GM19099 (cell line): Measurements from ENCODE around the gene ASCL3.

Experiments
- POLR2A ChIP-seq: IDR thresholded peaks from 3 replicates; pipeline ENCODE4 v1.6.1; 2011; ENCODE audit warnings: low read depth; ENCODE audit not compliant: insufficient read length; ENCODE audit errors: extremely low read depth

ASCL3 gene

DNA sequence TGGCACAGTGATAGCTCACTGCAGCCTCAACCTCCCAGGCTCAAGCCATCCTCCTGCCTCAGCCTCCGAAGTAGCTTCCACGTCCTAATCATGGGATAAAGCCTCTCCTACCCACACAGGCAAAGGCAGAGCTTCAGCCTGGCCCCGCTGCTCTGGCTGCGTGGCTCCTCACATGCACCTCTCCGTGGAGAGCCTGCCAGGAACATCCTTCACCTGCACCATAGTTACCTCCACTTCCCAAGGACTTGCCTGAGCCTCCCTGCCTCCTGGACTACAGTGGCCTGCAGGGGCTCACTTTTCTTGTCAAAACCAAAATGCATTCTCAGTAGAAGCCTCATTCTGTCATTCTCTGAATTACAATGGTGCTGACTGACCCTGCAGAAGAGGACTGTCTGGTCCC lies 16.6 kb downstream of the ASCL3 start:
- no peak for TF ChIP-seq POLR2A

DNA sequence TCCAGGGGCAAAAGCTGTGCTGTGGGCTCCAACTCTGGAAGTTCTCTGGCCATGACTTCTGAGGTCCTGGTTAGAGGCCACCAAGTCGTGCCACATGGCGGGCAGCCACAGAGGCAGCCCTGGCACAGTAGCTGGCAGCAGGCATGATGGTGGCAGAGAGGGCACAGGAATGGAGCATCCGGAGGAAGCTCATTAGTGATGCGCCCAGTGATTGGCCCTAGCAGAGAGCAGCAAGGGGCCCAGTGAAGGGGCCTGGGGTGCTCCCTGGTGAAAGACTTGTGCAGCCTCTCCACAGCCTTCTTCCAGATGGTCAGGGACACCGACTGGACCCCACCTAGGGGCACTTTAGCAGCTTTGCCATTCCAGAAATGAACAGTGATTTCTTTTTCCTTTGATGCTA lies 17.1 kb downstream of the ASCL3 start:
- no peak for TF ChIP-seq POLR2A

DNA sequence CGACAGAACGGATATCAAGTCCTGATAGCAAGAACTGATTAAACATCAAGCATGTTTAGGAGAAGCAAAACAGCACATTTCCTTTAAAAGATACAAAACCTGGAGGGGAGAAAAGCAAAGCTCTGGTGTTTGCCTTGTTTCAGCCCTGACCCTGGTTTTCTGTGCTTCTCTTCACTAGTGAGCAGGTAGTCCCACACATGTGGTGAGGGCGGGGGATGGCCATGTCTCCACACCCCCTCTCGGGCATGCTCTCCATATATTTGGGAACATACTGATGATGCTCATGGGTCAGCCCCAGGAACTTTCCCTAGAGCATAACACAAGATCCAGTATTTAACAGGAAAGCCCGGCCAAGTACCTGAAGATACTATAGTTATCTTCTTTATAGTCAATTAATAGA lies 20.1 kb downstream of the ASCL3 start:
- no peak for TF ChIP-seq POLR2A

DNA sequence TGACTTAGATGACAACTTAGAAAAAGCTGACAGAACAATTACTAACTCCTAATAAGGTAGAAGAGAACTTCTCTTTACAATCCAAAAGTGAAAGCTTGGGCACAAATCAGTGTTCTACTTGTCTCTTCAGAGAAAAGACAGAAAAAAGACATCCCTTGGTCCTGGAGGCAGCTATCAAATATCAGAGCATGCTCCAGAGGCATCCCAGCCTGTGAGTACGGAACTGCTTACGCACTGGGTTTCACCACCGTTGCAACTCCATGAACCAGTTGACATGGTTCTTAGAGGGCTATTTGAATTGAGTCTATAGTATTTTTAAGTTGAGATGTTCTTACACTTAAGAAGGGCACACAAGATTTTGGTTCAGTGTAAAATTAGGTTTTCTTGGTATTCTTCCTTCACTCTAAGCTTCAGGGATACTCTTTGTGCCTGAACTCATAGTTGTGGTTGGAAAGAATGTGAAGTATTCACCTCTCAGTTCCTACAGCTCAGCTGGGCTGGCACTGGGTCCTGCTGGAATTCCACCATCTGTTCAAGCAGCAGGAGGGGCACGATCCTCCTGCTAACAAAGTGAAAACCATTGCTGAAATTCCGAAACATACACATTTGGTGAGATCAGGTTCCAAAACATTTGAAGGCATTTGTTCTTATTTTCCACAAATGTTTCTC lies 25.5 kb downstream of the ASCL3 start:
- no peak for TF ChIP-seq POLR2A

DNA sequence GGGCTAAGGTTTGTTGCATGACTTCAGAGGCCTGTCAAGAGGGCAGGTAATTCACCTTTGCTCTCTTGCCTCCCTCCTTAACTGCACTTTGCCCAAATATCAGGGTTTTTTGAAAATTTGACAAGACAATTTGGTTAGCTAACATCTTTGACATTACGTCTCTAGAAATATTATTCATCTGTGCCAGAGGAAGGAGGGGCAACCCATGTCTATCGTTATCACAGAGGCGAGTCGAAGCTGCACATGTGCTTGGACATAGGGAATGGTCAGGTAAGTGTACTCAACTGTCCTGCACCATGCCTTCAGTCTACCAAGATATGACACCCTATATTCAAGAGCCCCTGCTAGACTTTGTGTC lies 28.2 kb downstream of the ASCL3 start:
- no peak for TF ChIP-seq POLR2A

DNA sequence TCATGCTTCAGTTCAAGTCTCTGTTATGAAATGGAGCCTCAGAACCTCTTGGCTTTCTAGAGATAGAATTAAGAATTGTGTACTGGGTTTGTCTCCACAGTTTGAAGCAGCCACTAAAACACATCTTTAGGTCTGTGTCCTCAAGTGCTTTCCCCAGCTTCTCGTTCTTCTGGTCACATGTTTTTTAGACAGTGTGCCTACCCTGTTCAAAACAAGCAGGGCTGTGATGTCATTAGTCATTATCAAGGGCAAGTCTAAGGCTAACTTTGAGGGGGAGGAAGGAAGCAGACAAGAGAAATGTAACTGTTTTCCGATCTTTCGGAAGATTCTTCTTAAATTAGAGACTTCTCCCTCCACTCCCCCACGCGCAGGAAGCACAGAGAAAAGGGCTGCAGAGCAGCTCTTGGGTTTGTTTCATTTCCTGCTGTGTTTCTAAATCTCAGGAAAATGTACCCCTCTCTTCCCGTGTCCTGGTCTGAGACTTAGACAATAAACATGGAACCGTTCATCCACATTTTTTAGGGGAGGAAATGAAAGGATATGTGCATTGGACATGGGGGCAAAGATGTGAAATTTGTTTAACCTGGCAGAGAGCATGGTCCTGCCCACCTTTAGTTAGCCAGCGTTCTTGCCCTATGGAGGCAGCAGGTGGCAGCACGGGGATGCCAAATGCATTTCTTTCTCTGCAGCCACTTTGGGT lies 28.7 kb downstream of the ASCL3 start:
- TF ChIP-seq POLR2A = no peak

DNA sequence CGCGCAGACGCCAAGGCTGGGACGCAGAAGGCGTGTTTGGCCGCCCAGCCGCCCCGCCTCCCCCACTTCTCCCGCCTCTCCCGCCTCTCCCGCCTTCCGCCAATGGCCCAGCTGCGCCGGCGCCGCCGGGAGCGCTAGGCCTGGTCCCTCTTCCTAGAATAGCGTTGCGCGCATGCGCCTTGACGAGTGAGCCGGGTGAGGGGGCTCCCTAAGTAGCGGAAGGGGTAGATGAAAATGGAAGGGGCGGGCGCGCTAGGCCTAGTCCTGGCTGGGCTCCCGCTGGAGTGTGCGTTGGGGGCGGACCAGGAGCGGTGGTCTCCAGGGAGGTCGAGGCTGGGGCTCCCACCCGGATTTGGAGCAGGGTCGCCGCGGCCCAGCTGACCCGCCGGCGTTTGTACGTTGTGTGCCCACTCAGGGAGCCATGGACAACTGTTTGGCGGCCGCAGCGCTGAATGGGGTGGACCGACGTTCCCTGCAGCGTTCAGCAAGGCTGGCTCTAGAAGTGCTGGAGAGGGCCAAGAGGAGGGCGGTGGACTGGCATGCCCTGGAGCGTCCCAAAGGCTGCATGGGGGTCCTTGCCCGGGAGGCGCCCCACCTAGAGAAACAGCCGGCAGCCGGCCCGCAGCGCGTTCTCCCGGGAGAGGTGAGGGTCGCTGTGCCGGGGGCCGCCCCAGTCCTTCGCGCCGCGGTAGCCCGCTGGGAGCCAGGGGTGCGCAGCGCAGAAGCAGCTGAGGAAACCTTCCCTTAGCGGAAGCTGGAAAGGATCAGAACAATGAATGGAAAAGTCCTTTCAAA lies 31.6 kb downstream of the ASCL3 start, which contains the start of gene AKIP1:
Gene AKIP1, plus strand, starts transcription at position 161 of the 795 bp plus-strand sequence. Its CDS starts 261 bp downstream, at position 422.
- TF ChIP-seq POLR2A = peak; percentile 78

DNA sequence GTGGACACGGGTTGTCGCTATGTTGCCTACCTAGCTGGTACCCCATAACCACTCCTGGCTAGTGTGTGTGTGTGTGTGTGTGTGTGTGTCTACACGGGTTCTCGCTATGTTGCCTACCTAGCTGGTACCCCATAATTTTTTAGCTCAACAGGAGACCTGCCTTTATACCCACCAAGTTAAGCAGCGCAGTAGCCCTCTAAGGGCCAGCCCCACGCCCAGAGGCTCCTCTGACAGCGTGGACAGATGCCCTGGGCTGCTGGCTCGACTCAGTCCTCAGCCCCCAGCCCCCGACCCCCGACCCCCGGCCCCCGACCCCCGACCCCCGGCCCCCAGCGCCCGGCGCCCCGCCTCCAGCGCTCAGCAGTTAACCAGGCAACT lies 32.2 kb downstream of the ASCL3 start:
- TF ChIP-seq POLR2A = no peak

DNA sequence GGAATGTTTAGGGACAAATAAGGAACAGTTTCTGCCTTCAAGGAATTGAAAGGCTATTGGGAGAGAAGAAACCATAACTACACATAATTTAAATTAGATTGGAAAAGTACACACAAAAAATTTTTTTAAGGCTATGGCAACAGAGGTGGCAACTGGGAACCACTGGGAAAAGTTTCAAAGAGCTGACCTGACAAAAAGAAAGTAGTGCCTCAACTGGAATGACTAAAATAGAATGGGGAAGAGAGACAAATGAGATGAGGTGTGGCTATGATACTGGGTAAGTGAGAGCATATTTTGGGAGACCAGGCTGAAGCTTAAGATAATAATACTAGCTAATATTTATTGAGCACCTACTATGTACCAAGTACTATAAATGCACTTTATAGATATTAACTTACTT lies 34.7 kb downstream of the ASCL3 start:
- TF ChIP-seq POLR2A = no peak

DNA sequence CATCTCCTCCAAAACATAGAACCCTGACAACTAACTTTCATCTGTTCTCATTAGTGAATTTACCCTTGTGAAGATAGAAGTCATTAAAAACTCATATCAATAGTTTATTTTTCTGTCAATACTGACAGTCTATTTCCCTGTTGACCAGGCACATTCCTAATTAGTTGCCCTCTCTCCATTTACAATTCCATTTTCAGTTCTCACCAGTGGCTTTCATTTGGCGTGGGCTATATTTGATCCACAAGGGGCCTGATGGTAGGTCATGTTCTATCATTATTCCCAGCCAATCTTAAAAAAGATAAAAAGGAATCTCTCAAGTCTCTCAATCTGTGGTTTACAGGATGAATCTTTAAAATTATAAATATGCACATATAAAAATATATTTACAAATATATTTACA lies 35.7 kb downstream of the ASCL3 start:
- TF ChIP-seq POLR2A = no peak

DNA sequence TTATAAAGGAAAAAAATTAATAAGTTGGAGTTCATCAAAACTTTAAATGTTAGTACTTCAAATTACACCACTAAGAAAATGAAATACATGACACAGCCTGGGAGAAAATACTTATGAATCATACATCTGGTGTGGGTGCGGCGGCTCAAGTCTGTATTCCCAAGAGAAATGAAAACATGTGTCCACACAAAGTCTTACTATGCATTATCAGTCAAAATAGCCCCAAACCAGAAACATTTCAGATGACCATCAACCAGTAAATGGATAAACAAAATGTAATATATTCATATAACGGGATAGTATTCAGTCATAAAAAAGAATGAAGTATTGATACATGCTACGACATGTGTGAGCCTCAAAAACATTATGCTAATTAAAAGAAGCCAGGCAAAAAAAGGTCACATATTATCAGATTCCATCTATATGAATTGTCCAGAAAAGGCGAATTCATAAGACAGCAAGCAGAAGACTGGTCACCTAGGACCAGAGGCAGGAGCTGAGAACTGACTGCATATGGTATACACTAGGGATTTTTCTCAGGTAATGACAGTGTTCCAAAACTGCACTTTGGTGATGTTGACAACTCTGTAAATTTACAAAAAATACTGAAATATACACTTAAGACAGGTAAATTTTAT lies 37.2 kb downstream of the ASCL3 start:
- TF ChIP-seq POLR2A = no peak

DNA sequence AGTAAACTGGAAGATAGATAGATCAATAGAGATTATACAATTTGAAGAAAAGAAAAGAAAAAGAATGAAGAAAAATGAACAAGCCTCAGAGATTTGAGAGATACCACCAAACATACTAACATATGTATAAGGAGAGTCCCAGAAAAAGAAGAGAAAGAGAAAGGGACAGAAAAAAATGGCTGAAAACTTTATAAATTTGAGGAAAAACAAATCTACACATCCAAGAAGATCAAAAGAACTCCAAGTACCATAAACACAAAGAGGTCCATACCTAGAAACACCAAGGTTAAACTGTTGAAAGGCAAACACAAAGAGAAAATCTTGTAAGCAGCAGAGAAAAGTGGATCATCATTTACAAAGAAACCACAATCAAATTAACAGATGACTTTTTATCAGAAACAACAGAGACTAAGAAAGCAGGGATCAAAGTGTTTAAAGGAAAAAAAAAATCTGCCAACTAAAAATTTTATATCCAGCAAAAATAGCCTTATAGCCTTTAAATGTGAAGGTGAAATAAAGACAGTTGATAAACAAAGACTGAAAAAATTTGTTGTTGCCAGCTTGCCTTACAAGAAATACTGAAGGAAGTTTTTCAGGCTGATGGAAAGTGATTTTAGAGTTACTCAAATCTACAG lies 43.6 kb downstream of the ASCL3 start:
- TF ChIP-seq POLR2A = no peak
